NCI-H2196 (cell line): ENCODE data around the gene UBE2Q2.
"Not testable (repeated sequence)": the region's sequence is repeated elsewhere in the genome, so short reads cannot be mapped to it uniquely, and the experiment has no call there.

ENCODE experiments used
- DNase-seq: peaks from one replicate; lab custom pipeline; 2025; ENCODE audit not compliant: unreplicated experiment; lab: John Stamatoyannopoulos, UW

The UBE2Q2 gene

GRCh38 chr15:75864213-75865059 is 21.2 kb downstream of the UBE2Q2 start:
- no peak for DNase-seq

GRCh38 chr15:75866045-75866444 is 22.8 kb downstream of the UBE2Q2 start:
- DNase-seq, result not testable (repeated sequence)

- no peak for DNase-seq
Measured at GRCh38 chr15:75866916-75867315, 23.7 kb downstream of the UBE2Q2 start.

GRCh38 chr15:75867449-75867848 is 24.2 kb downstream of the UBE2Q2 start:
- no peak for DNase-seq

- DNase-seq, result no peak
Measured at GRCh38 chr15:75868019-75868418, 24.8 kb downstream of the UBE2Q2 start.

- DNase-seq, result no peak
Measured at GRCh38 chr15:75869446-75869845, 26.2 kb downstream of the UBE2Q2 start.

- not testable (repeated sequence) for DNase-seq
Measured at GRCh38 chr15:75871589-75871988, 28.3 kb downstream of the UBE2Q2 start.

GRCh38 chr15:75872403-75872990 is 29.2 kb downstream of the UBE2Q2 start:
- no peak for DNase-seq

- no peak for DNase-seq
Measured at GRCh38 chr15:75884041-75884440, 40.8 kb downstream of the UBE2Q2 start.

GRCh38 chr15:75887178-75887577 is 43.9 kb downstream of the UBE2Q2 start:
- no peak for DNase-seq

GRCh38 chr15:75891895-75892294 is 48.6 kb downstream of the UBE2Q2 start:
- no peak for DNase-seq

GRCh38 chr15:75895731-75896130 is 52.5 kb downstream of the UBE2Q2 start:
- DNase-seq, result no peak

GRCh38 chr15:75900577-75900976 is 57.3 kb downstream of the UBE2Q2 start:
- no peak for DNase-seq

- no peak for DNase-seq
Measured at GRCh38 chr15:75902129-75902557, 58.9 kb downstream of the UBE2Q2 start.

- peak; percentile 86 for DNase-seq
Measured at GRCh38 chr15:75903331-75904239, 60.3 kb downstream of the UBE2Q2 start, which contains the start of gene FBXO22. Gene FBXO22, plus strand, starts transcription at chr15:75903878. Its CDS starts 86 bp downstream, at chr15:75903964.

- DNase-seq, result no peak
Measured at GRCh38 chr15:75905231-75905630, 62.0 kb downstream of the UBE2Q2 start.

- DNase-seq, result not testable (repeated sequence)
Measured at GRCh38 chr15:75910355-75910754, 67.1 kb downstream of the UBE2Q2 start.

GRCh38 chr15:75916978-75917377 is 73.7 kb downstream of the UBE2Q2 start:
- DNase-seq, result no peak

- no peak for DNase-seq
Measured at GRCh38 chr15:75918135-75918534, 74.9 kb downstream of the UBE2Q2 start.

GRCh38 chr15:75920079-75920478 is 76.8 kb downstream of the UBE2Q2 start:
- DNase-seq, result no peak
